GM18907 (cell line): ENCODE data around the gene PHACTR3.

Experiments used
- ATAC-seq: cut with Tn5 transposase; IDR thresholded peaks from one replicate; pipeline ENCODE4 v1.9.1; 2021; ENCODE audit warnings: mild to moderate bottlenecking, moderate library complexity; ENCODE audit not compliant: unreplicated experiment

PHACTR3 gene

DNA sequence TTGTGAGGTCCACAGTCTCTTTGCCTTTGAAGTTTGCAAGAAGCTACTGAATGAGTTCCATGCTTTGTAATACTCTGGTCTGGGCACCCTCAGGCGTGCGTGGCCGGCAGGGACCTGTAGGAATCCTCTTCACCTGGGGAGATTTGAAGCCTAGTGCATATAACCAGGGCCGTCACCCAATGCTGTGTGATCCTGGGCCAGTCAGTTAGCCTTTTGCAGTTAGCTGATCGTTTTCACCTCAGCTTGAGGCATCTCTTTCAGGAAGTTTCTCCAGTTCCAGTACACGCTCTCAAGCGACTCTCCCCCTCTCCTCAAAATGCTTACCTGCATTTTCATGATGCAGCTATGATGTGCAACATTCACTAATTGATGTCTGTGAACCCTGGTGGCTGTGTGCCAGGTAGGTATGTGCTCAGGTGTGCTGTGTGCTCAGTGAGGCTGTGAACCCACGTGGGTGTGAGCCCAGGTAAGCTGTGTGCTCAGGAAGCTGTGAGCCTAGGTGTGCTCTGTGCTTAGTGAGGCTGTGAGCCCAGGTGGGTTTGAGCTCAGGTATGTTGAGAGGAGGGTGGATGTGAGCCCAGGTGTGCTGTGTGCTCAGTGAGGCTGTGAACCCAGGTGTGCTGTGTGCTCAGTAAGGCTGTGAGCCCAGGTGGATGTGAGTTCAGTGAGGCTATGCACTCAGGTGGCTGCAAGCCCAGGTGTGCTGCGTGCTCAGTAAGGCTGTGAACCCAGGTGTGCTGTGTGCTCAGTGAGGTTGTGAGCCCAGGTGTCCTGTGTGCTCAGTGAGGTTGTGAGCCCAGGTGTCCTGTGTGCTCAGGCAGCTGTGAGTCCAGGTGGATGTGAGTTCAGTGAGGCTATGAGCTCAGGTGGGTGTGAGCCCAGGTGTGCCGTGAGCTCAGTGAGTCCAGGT lies 120.4 kb downstream of the PHACTR3 start:
- ATAC-seq = no peak

GRCh38 chr20:59725476-59726280 lies 121.3 kb downstream of the PHACTR3 start:
- ATAC-seq = no peak

GRCh38 chr20:59726281-59726595 lies 121.9 kb downstream of the PHACTR3 start:
- no peak for ATAC-seq

DNA sequence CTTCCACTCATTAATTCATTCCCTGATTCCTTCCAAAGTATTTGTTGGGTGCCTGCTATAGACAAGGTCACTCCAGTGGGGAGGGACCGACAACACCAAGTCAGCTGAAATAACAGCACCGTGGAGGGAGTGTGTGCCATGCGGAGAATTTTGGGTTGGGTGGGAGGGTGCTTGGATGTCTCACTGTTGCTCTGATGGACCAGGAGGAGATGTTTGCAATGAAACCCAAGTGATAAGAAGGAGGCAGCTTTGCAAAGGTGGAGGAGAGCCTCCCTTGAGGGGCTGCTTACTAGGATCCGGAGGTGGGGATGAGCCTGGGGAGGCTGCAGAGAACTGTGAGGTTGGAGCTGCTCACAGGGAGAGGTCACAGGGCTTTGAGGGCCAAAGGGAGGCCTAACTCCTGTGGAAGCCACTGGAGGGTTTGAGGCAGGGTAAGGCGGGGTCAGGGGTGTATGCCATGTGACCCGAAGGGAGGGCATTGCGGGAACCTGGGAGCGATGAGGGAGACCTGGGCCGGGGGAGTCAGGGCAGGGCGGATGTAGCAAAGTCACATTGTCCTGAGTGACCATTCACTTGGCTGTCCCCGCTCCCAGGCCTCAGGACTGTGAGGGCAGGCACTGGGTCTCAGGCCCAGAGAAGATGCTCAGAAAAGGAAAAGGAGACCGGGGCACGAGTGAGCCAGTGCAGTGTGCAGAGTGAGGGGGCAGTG lies 124.5 kb downstream of the PHACTR3 start:
- no peak for ATAC-seq

DNA sequence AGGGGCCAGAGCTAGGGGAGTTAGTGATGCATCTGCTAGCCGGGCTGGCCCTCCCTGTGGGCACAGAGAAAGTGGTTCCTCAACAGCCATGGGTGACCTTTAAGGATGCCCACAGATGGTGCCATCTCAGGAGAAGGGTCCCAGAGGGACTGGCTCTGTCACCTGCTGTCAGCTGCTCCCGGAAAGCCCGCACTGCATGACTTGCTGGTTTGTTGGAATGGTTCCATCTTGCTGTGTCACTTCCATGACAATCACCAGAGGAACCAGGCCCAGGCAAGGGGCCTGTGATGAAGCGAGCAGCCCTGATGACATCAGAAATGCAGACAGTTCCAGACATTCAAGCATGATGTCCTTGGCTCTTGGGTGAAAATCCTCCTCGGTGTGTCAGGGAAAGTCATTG lies 125.2 kb downstream of the PHACTR3 start:
- no peak for ATAC-seq

- ATAC-seq = no peak
Observed at GRCh38 chr20:59730722-59731121, 126.4 kb downstream of the PHACTR3 start.

GRCh38 chr20:59731376-59731775 lies 127.0 kb downstream of the PHACTR3 start:
- no peak for ATAC-seq

- no peak for ATAC-seq
Observed at GRCh38 chr20:59733351-59733750, 129.0 kb downstream of the PHACTR3 start.

DNA sequence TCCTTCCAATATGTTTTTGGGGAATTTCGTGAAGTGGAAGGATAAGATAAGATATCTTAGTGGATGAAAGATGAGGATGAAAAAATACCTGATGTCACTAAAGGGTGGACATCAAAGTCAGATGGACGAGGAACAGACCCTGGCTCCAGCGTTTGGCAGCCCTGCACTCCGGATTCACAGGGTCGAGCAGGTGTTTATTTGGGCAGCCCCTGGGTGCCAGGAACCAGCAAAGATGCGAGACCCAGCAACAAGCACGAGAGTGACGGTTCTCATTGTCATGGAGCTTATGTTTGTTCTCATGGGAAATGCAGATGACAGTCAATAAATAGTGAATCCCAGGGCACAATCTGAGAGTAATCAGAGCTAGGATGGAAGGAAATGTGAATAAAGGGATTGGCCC lies 131.1 kb downstream of the PHACTR3 start:
- ATAC-seq = no peak

DNA sequence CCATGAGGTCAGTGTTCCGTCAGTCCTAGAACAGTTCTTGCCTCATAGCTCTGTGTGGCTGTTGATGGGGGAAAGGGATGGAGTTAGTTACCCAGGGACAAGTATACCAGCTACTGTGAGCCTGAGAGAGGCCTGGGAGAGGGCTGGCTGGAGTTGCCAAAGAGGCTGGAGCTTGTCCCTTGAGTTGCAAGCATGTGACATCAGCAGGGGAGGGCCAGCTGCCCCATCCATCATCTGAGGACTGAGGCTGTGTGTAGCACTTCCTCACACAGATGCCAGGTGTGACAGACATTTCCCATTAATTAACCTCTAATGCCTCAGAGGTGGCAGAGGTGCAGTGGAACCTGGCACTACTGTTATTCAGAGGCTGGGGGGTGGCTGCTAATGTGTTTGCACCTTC lies 131.6 kb downstream of the PHACTR3 start:
- ATAC-seq = no peak

- no peak for ATAC-seq
Observed at GRCh38 chr20:59736366-59736765, 132.0 kb downstream of the PHACTR3 start.

DNA sequence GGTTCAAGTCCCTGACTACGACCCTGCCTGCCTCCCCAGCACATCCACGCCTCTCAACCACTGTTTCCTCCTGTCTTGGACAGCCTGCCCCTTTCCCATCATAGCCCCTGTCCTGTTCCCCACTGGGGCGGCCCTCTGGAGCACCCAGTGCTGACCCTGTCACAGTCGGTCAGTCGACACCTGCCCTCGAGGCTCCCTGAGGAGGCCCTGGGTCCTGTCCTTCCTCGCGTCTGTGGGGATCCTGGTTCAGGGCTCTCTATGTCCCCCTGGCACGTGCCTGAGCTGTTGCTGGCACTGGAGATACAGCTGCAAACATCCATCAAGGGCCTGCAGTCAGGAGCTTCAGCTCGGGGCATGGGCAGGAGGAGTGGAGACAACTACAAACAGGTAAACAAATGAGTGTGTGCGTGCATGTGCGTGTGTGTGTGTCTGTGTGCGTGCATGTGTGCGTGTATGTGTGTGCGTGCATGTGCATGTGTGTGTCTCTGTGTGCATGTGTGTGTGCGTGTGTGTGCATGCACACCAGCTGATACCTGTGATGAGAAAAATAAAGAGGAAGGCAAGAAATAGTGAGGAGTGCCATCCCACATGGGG lies 132.8 kb downstream of the PHACTR3 start:
- no peak for ATAC-seq

DNA sequence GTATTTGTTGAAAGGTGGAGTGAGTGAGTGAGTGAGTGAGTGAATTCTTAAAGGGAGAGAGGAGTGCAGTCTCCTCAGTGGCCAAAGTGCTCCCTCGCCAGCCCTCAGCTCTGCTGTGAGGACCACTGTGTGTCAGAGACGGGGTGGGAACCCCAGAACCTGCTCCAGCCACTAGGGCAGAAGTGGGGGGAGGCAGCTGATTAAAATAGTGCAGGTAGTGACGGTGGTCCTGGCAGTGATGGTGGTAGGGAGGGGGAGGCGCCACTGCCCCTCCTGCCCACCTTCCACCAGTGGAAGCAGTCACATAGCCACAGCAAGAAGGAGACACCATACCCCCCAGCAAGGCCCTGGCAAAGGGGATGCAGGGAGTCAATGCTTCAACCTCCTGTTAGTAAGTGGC lies 133.5 kb downstream of the PHACTR3 start:
- no peak for ATAC-seq

DNA sequence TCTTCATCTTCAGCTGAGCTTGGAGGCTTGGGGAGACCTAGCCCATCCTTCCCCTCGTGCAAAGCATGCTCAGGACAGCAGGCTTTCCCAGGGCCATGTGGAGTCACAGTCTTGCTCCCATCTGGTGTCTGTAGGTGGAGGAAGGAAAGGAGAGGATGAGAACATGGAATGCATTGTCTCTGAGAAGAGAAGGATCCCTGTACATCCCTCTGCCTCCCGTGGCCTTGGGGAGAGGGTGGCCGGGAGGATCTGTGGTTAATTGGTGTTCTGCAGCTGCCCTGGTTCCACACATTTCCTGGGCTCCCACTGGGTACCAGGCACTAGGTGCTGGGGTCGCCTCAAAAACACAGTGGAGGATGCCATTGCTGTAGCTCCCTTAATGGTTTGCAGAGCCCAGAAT lies 134.5 kb downstream of the PHACTR3 start:
- no peak for ATAC-seq

GRCh38 chr20:59740621-59741020 lies 136.3 kb downstream of the PHACTR3 start:
- ATAC-seq = no peak

- ATAC-seq = no peak
Observed at GRCh38 chr20:59741073-59741472, 136.7 kb downstream of the PHACTR3 start.

DNA sequence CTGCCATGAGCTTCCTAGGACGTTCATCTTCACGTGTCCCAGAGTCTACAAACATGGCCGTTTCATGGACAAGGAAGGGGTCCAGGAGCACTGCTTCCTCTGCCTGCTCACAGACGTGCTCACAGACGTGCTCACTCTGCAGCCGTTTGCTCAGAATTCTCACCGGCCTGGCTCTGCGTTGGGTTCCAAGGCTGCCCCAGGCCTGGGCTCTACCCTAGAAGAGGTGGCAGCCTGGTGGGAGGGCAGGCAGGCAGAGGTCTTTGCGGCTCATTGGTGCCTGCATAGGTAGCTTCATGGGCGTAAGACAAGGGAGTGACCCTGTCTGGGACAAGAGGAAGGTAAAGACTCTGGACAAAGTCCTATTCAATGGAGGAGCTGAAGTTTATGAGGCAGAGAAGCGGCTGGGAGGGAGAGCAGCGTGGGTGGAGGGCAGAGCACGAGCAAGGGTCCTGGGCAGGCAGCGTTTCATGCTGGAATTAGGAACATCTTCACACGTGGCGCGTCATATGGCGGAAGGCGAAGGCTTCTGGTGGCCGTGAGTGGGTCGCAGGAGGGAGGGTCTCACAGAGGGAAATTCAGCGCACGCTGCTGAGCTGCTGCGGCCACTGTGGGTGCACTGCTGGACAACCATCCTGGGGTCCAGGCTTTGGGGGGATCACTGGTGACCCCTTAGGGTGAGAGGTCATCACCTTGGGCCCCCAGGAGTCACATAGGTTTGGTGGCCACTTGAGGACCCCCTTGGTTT lies 138.2 kb downstream of the PHACTR3 start:
- ATAC-seq = no peak

DNA sequence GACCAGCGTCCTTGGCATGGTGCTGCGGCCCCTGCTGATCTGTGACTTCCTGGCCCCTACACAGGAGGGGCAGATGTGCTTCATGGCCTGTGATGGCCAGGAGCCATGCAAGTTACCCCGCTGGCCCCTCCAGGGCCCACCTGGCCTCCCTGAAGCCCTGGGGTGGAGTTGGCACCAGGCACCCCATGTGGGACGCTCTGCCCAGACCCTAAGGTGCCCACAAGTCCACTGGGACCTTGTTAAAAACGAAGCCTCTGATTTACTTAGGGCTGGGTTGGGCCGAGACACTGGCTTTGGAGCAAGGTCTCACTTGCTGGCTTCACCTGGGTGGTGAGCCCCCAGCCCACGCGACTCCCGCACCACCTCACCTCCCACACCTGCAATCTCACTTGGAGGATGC lies 139.0 kb downstream of the PHACTR3 start:
- ATAC-seq = no peak

GRCh38 chr20:59743767-59744485 lies 139.6 kb downstream of the PHACTR3 start:
- ATAC-seq = no peak

GRCh38 chr20:59744756-59745155 lies 140.4 kb downstream of the PHACTR3 start:
- ATAC-seq = no peak
